K562 (cell line): ENCODE measurements around the gene RAP1GAP2. TPM values are rescaled to one million over a fixed set of nuclear protein-coding genes. Genes with fewer than 3 reads are reported as not detected.

Source experiments
- ATAC-seq: fragments of 200-7000 bp; cut with Tn5 transposase; 3 replicates; pipeline ENCODE4 v1.9.1; 2020; ENCODE audit warnings: moderate library complexity
- BruUV-seq: library from RNA; stranded (reverse); fragments of 400-500 nt; replicated peaks from 2 replicates; lab custom pipeline; 2021; lab: Mats Ljungman, UMichigan
- CTCF ChIA-PET: fragments of 300-600 bp; formaldehyde crosslinking; extraction: SDS; loops from one replicate; lab custom pipeline; 2021; ENCODE audit warnings: low intra/inter-chr PET ratio; lab: Yijun Ruan, JAX
- POLR2A ChIA-PET: fragments of 300-600, 350-650 bp; sonication (Branson Sonifier 250); formaldehyde crosslinking; extraction: SDS; loops from one replicate; lab custom pipeline; 2021; ENCODE audit warnings: antibody characterized with exemption, inconsistent platforms; lab: Yijun Ruan, JAX
- DNase-seq, 4 experiments: peaks; one replicate each; pipeline versions ENCODE4 v3.0.0 to v3.0.0-alpha.2; 2011 to 2018; ENCODE audit warnings: low spot score in 3 of 4, mixed read lengths in 3 of 4; ENCODE audit errors: extremely low read depth in 1 of 4
- FAIRE-seq: peaks from 2 replicates; lab custom pipeline; 2011; peaks lifted over from hg19 to GRCh38; lab: Jason Lieb, UNC
- H2AFZ ChIP-seq: 2 replicates; pipeline ENCODE4 v1.6.0; 2011; ENCODE audit warnings: low read depth, low read length, control low read depth, inconsistent platforms
- H3K27ac ChIP-seq: fragments of 200-600 bp; 3 replicates; pipeline ENCODE4 v1.8.0; 2011; ENCODE audit warnings: low read depth, mild to moderate bottlenecking, control low read depth, inconsistent platforms, low read length, moderate library complexity, mixed read lengths; ENCODE audit errors: extremely low read depth
- H3K27me3 ChIP-seq, 2 experiments: fragments of 300-600 bp in 1 of 2; 2 replicates in 1 of 2; 3 replicates in 1 of 2; pipeline versions ENCODE4 v1.6.0 to v1.8.0; 2011; ENCODE audit warnings: inconsistent platforms in 2 of 2, low read length in 2 of 2, mild to moderate bottlenecking in 1 of 2, mixed read lengths in 1 of 2, moderate library complexity in 1 of 2; ENCODE audit not compliant: control insufficient read depth in 2 of 2, insufficient read depth in 2 of 2
- H3K36me3 ChIP-seq: fragments of 300-600 bp; 3 replicates; pipeline ENCODE4 v1.8.0; 2011; ENCODE audit warnings: mild to moderate bottlenecking, low read length, inconsistent platforms; ENCODE audit not compliant: control insufficient read depth, insufficient read depth
- H3K4me1 ChIP-seq, 2 experiments: fragments of 200-600 bp in 1 of 2; replicated peaks in 1 of 2; 2 replicates in 1 of 2; 3 replicates in 1 of 2; pipeline versions ENCODE4 v1.5.1 to v1.8.0; 2011; ENCODE audit warnings: inconsistent platforms in 2 of 2, low read length in 2 of 2, mild to moderate bottlenecking in 1 of 2, mixed read lengths in 1 of 2, moderate library complexity in 1 of 2; ENCODE audit not compliant: control insufficient read depth in 2 of 2, insufficient read depth in 2 of 2
- H3K4me2 ChIP-seq: 2 replicates; pipeline ENCODE4 v1.6.1; 2011; ENCODE audit warnings: low read length, control low read depth, inconsistent platforms, mixed read lengths; ENCODE audit not compliant: insufficient read depth
- H3K4me3 ChIP-seq: fragments of 200-600 bp; sonication (generic), shearing (Covaris generic); 2 replicates; pipeline ENCODE4 v1.5.1; 2016; ENCODE audit warnings: control low read depth, inconsistent platforms
- H3K79me2 ChIP-seq: fragments of 200-600 bp; 3 replicates; pipeline ENCODE4 v1.8.0; 2011; ENCODE audit warnings: low read length, inconsistent platforms; ENCODE audit not compliant: control insufficient read depth, insufficient read depth
- H3K9ac ChIP-seq, 2 experiments: 2 replicates each; pipeline versions ENCODE4 v1.6.0 to v1.6.1; 2011; ENCODE audit warnings: low read depth in 2 of 2, low read length in 2 of 2, control low read depth in 1 of 2, inconsistent platforms in 1 of 2, mild to moderate bottlenecking in 1 of 2, mixed read lengths in 1 of 2; ENCODE audit not compliant: insufficient read depth in 1 of 2
- H3K9me1 ChIP-seq: one replicate; pipeline ENCODE4 v1.6.0; 2011; ENCODE audit warnings: inconsistent platforms, mild to moderate bottlenecking, low read length, moderate library complexity; ENCODE audit not compliant: control insufficient read depth, insufficient read depth
- H3K9me3 ChIP-seq: replicated peaks from 2 replicates; pipeline ENCODE4 v1.5.1; 2011; ENCODE audit warnings: low read depth, low read length, inconsistent platforms; ENCODE audit not compliant: control insufficient read depth, insufficient read depth
- H4K20me1 ChIP-seq: replicated peaks from 2 replicates; pipeline ENCODE4 v1.6.1; 2011; ENCODE audit warnings: low read length, inconsistent platforms, mixed read lengths; ENCODE audit not compliant: control insufficient read depth, insufficient read depth
- ATF7 ChIP-seq: fragments of 450-650 bp; IDR thresholded peaks from 2 replicates; pipeline ENCODE4 v1.7.1; 2014; ENCODE audit warnings: mild to moderate bottlenecking, moderate library complexity
- CHD4 ChIP-seq: fragments of 200-600 bp; sonication (generic); IDR thresholded peaks from 3 replicates; pipeline ENCODE4 v1.6.1; 2012; ENCODE audit warnings: low read depth, mild to moderate bottlenecking, mixed read lengths, low read length, inconsistent platforms; ENCODE audit not compliant: insufficient read depth, insufficient replicate concordance, poor library complexity, severe bottlenecking
- DIDO1 ChIP-seq: fragments of 450-650 bp; IDR thresholded peaks from 2 replicates; pipeline ENCODE4 v1.6.1; 2016; ENCODE audit warnings: low read depth, missing biosample characterization, missing genetic modification characterization
- FOXK2 ChIP-seq, 2 experiments: fragments of 450-650 bp; IDR thresholded peaks in 1 of 2; conservative IDR thresholded peaks in 1 of 2; 2 replicates each; pipeline ENCODE4 v1.6.1; 2016; ENCODE audit warnings: low read depth in 2 of 2, mild to moderate bottlenecking in 1 of 2
- HOXB6 ChIP-seq: fragments of 250-450 bp; sonication (Bioruptor Pico); IDR thresholded peaks from 2 replicates; pipeline ENCODE4 v1.5.1; 2022; ENCODE audit warnings: mild to moderate bottlenecking, borderline replicate concordance
- MAX ChIP-seq: sonication (generic); formaldehyde crosslinking; IDR thresholded peaks from 2 replicates; pipeline ENCODE4 v1.9.0; 2022; ENCODE audit warnings: mild to moderate bottlenecking, missing genetic modification reagents
- MECOM ChIP-seq: fragments of 250-450 bp; sonication (Bioruptor Pico); IDR thresholded peaks from 2 replicates; pipeline ENCODE4 v1.8.0; 2022; ENCODE audit warnings: inconsistent platforms
- MTA1 ChIP-seq: fragments of 450-650 bp; IDR thresholded peaks from 2 replicates; pipeline ENCODE4 v1.6.1; 2017; ENCODE audit warnings: borderline replicate concordance
- NCOA1 ChIP-seq: fragments of 450-650 bp; IDR thresholded peaks from 2 replicates; pipeline ENCODE4 v1.6.1; 2016; ENCODE audit warnings: low read depth
- PRPF4 ChIP-seq: fragments of 200-400 bp; formaldehyde crosslinking; IDR thresholded peaks from one replicate; pipeline ENCODE4 v1.6.1; 2017; ENCODE audit warnings: low read length, low read depth, mild to moderate bottlenecking; ENCODE audit not compliant: insufficient read depth, poor library complexity, severe bottlenecking
- SP2 ChIP-seq: IDR thresholded peaks from 2 replicates; pipeline ENCODE4 v1.6.1; 2011; ENCODE audit warnings: mild to moderate bottlenecking, low read depth, low read length, moderate library complexity; ENCODE audit not compliant: poor library complexity, severe bottlenecking; ENCODE audit errors: extremely low read depth
- TAF1 ChIP-seq: IDR thresholded peaks from 2 replicates; pipeline ENCODE4 v1.6.1; 2011; ENCODE audit warnings: mild to moderate bottlenecking, low read length, moderate library complexity; ENCODE audit not compliant: insufficient read depth, control insufficient read depth, severe bottlenecking; ENCODE audit errors: extremely low read depth
- TAF9B ChIP-seq: fragments of 450-650 bp; IDR thresholded peaks from 2 replicates; pipeline ENCODE4 v1.6.1; 2018; ENCODE audit warnings: mild to moderate bottlenecking; ENCODE audit not compliant: partially characterized antibody
- ZNF639 ChIP-seq, 2 experiments: fragments of 200-800 bp in 1 of 2; sonication (Bioruptor generic) in 1 of 2; sonication (generic) in 1 of 2; formaldehyde crosslinking in 1 of 2; IDR thresholded peaks in 1 of 2; conservative IDR thresholded peaks in 1 of 2; 2 replicates each; pipeline versions ENCODE4 v1.5.0 to v1.6.1; 2016 to 2020; ENCODE audit warnings: missing compliant biosample characterization in 1 of 2, missing genetic modification characterization in 1 of 2, missing genetic modification reagents in 1 of 2
- ZNF76 ChIP-seq: fragments of 250-450 bp; sonication (Bioruptor Pico); IDR thresholded peaks from 2 replicates; pipeline ENCODE4 v1.4.0; 2020; ENCODE audit warnings: mild to moderate bottlenecking, moderate library complexity, borderline replicate concordance
- WGBS: fragments of 100-300 bp; shearing (Covaris generic); methylation state at CpG from one replicate; pipeline ENCODE4 v1.1.6; 2016; ENCODE audit warnings: low coverage, mixed read lengths; ENCODE audit not compliant: insufficient coverage; ENCODE audit errors: missing lambda C conversion rate; 5-methylcytosine and 5-hydroxymethylcytosine counted together
- in situ Hi-C: fragments of 300-500 bp; cut with MboI; formaldehyde crosslinking; loops from 4 replicates; pipeline ENCODE4 v1.15.0; 2018; ENCODE audit warnings: inconsistent platforms, mixed read lengths
- intact Hi-C: fragments of 100-400 bp; cut with micrococcal nuclease; formaldehyde crosslinking; loops from 2 replicates; pipeline ENCODE4 v1.14.2; 2022
- polyA plus RNA-seq, 8 experiments: library from polyadenylated mRNA; depleted of rRNA in 4 of 8; stranded (reverse) in 5 of 8; unstranded in 3 of 8; fragments of >200 nt; fragmentation: Nextera tagmentation in 2 of 8; fragmentation: Illumina TruSeq in 1 of 8; extraction: Ambion mirVana in 2 of 8; extraction: Trizol in 1 of 8; gene quantifications; 2 replicates each; pipeline versions ENCODE4 v1.2.1 to v1.2.3, GENCODE V29; 2011 to 2014; ENCODE audit warnings: inconsistent platforms in 1 of 8, missing spikeins in 1 of 8
- total RNA-seq, 7 experiments: library from RNA; depleted of rRNA in 6 of 7; stranded (reverse); fragments of >200 nt in 6 of 7; fragmentation: Illumina TruSeq in 2 of 7; extraction: Trizol in 2 of 7; gene quantifications; 2 replicates each; pipeline versions ENCODE4 v1.2.1 to v1.2.3, GENCODE V29; 2011 to 2021; ENCODE audit warnings: low replicate concordance in 1 of 7

RAP1GAP2 gene
- total and polyA plus RNA-seq, 9 of the 15 experiments (the other 6 are each of a cell fraction or from before 2014, with no cell fraction given) = 0.01 to 1.3 (median 0.42) TPM; not detected in 1

GRCh38 chr17:2854143-2855055 is 58.2 kb downstream of the RAP1GAP2 start:
- no peak overlapping the region for H2AFZ ChIP-seq
- ChIA-PET POLR2A (interaction anchor here (0.6 kb wide), 1 partner anchor 9 kb away, joined by 3 read pairs; no protein-coding TSS in a partner anchor), CTCF (no interaction called here)
- peaks cover 0 to 14% of the 10 kb centered on the region in 2 experiments; a peak in 2 of 5 replicates for H3K4me1 ChIP-seq
- no peak for FAIRE-seq
- intact Hi-C loops (no loop called here), in situ Hi-C loops (no loop called here)
- no TSS peak for BruUV-seq
- no peaks in the 10 kb centered on the region for H3K36me3 ChIP-seq
- 37% methylated on average over 16 of the region's 46 CpGs for whole genome bisulfite sequencing
- H3K9me3 ChIP-seq = no peaks in the 10 kb centered on the region
- no peaks in the 10 kb centered on the region for H3K9me1 ChIP-seq
- H4K20me1 ChIP-seq = 0 out of 2 replicates have a peak, but pooled peaks cover 4% of the 10 kb centered on the region
- H3K4me2 ChIP-seq = no peak overlapping the region
- H3K27ac ChIP-seq = no peak overlapping the region
- no peak for DNase-seq
- no peak overlapping the region for H3K9ac ChIP-seq
- H3K27me3 ChIP-seq = peaks cover 3 to 39% of the 10 kb centered on the region in 2 experiments; a peak in 3 of 5 replicates
- no peak for ATAC-seq
- H3K79me2 ChIP-seq = no peaks in the 10 kb centered on the region
- H3K4me3 ChIP-seq = no peak overlapping the region
- TF ChIP-seq MTA1 (no peak), NCOA1 (no peak), SP2 (no peak), ZNF76 (no peak), MAX (CRISPR knock-in tag) (no peak), FOXK2 (conservative IDR thresholded peaks at IDR 0.05 in 1 of 2, IDR thresholded peaks at IDR 0.05 in 1 of 2; ENCODE audit: low read depth in 2 of 2) (no peak), ZNF639 (CRISPR knock-in tag; conservative IDR thresholded peaks at IDR 0.05 in 1 of 2, IDR thresholded peaks at IDR 0.05 in 1 of 2) (no peak), TAF1 (no peak), CHD4 (no peak), TAF9B (no peak), HOXB6 (no peak), ATF7 (no peak), PRPF4 (no peak), MECOM (CRISPR knock-in tag) (no peak), DIDO1 (tag) (no peak)
